Measurements from ENCODE around the gene NET1.

DNA sequence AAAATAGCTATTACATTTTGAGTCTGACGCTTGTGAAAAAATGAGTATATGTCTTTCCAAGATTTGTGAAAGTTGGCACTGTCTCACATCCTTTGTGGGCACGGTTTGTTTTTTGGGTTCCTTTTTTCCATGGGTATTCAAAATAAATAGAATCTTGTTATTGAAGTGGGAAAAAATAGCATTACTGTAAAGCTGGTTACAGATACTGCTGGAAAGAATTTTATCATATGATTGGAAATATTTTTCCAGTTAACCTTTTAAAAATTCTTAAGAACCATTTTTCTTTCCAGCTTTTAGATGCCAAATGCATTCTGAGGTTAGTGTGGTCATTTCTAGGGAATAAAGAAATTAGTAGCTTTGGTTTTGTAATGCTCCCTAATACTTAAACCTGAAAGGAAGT is 11.4 kb downstream of the NET1 start:
- TF ChIP-seq POLR2AphosphoS5 (IDR thresholded peaks at IDR 0.05; ENCODE audit: borderline replicate concordance, low read depth, low read length) (no peak), EZH2 (IDR thresholded peaks at IDR 0.05) (no peak)
